SK-N-SH (cell line): ENCODE data around the gene KIAA0232. TPM values are rescaled to one million over a fixed set of nuclear protein-coding genes. Genes with fewer than 3 reads are reported as not detected.

Experiments
- CTCF ChIA-PET: fragments of 300-600, 350-600 bp; formaldehyde crosslinking; extraction: SDS; loops from one replicate; lab custom pipeline; 2021; lab: Yijun Ruan, JAX
- POLR2A ChIA-PET: fragments of 350-600 bp; sonication (Branson Sonifier 250); formaldehyde crosslinking; extraction: SDS; loops from one replicate; lab custom pipeline; 2020; ENCODE audit warnings: antibody characterized with exemption, inconsistent platforms; lab: Yijun Ruan, JAX
- DNase-seq: peaks from one replicate; pipeline ENCODE4 v3.0.0; 2012
- H2AFZ ChIP-seq: fragments of 200-600 bp; sonication (generic); 2 replicates; pipeline ENCODE4 v1.8.1; 2016; ENCODE audit warnings: antibody characterized with exemption, mild to moderate bottlenecking, low read depth
- H3F3A ChIP-seq: fragments of 200-600 bp; sonication (generic); replicated peaks from 2 replicates; pipeline ENCODE3; 2016; ENCODE audit warnings: antibody characterized with exemption, mild to moderate bottlenecking; ENCODE audit not compliant: insufficient read depth
- H3K27ac ChIP-seq, 2 experiments: fragments of 200-500 bp in 1 of 2; fragments of 200-600 bp in 1 of 2; sonication (Bioruptor generic) in 1 of 2; sonication (generic), shearing (Covaris generic) in 1 of 2; 2 replicates each; pipeline versions ENCODE4 v1.5.1 to v1.6.1; 2014 to 2016; ENCODE audit warnings: low read depth in 2 of 2, inconsistent platforms in 1 of 2, low read length in 1 of 2, mild to moderate bottlenecking in 1 of 2, mixed read lengths in 1 of 2
- H3K27me3 ChIP-seq: fragments of 200-600 bp; sonication (generic), shearing (Covaris generic); 2 replicates; pipeline ENCODE4 v1.6.1; 2016; ENCODE audit warnings: mixed run types; ENCODE audit not compliant: insufficient read depth
- H3K36me3 ChIP-seq, 2 experiments: fragments of 200-500 bp in 1 of 2; fragments of 200-600 bp in 1 of 2; sonication (Bioruptor generic) in 1 of 2; sonication (generic) in 1 of 2; replicated peaks in 1 of 2; 2 replicates each; pipeline versions ENCODE3 to v1.5.1; 2014 to 2016; ENCODE audit warnings: low read length in 1 of 2, mild to moderate bottlenecking in 1 of 2; ENCODE audit not compliant: insufficient read depth in 2 of 2, control insufficient read depth in 1 of 2
- H3K4me1 ChIP-seq, 2 experiments: fragments of 200-500 bp in 1 of 2; fragments of 200-600 bp in 1 of 2; sonication (Bioruptor generic) in 1 of 2; sonication (generic), shearing (Covaris generic) in 1 of 2; 2 replicates each; pipeline versions ENCODE4 v1.5.1 to v1.6.1; 2014 to 2016; ENCODE audit warnings: low read depth in 1 of 2, low read length in 1 of 2, mixed run types in 1 of 2; ENCODE audit not compliant: insufficient read depth in 2 of 2, control insufficient read depth in 1 of 2
- H3K4me2 ChIP-seq: fragments of 200-600 bp; sonication (generic), shearing (Covaris generic); 2 replicates; pipeline ENCODE4 v1.6.1; 2017; ENCODE audit warnings: mixed run types
- H3K4me3 ChIP-seq, 2 experiments: fragments of 200-500 bp in 1 of 2; fragments of 200-600 bp in 1 of 2; sonication (Bioruptor generic) in 1 of 2; sonication (generic), shearing (Covaris generic) in 1 of 2; 2 replicates each; pipeline versions ENCODE4 v1.5.1 to v1.8.1; 2014 to 2016; ENCODE audit warnings: low read depth in 2 of 2, inconsistent platforms in 1 of 2, low read length in 1 of 2, mild to moderate bottlenecking in 1 of 2, mixed read lengths in 1 of 2, moderate library complexity in 1 of 2
- H3K79me2 ChIP-seq: fragments of 200-600 bp; sonication (generic); 2 replicates; pipeline ENCODE4 v1.8.1; 2017; ENCODE audit warnings: mild to moderate bottlenecking; ENCODE audit not compliant: insufficient read depth
- H3K9ac ChIP-seq: fragments of 200-600 bp; sonication (generic); 2 replicates; pipeline ENCODE4 v1.6.1; 2017; ENCODE audit warnings: mixed run types
- H3K9me2 ChIP-seq: fragments of 200-600 bp; sonication (generic); 2 replicates; pipeline ENCODE4 v1.6.1; 2017; ENCODE audit warnings: mixed run types
- H3K9me3 ChIP-seq: fragments of 200-600 bp; sonication (generic); 2 replicates; pipeline ENCODE4 v1.6.1; 2017; ENCODE audit warnings: mixed run types, mild to moderate bottlenecking, moderate library complexity
- H4K20me1 ChIP-seq: fragments of 200-600 bp; sonication (generic); 2 replicates; pipeline ENCODE4 v1.6.1; 2017; ENCODE audit warnings: mild to moderate bottlenecking, mixed run types; ENCODE audit not compliant: insufficient read depth
- CHD2 ChIP-seq: fragments of 150-350 bp; IDR thresholded peaks from 2 replicates; pipeline ENCODE4 v1.6.1; 2018; ENCODE audit warnings: low read length; ENCODE audit not compliant: partially characterized antibody
- ELF1 ChIP-seq: IDR thresholded peaks from 2 replicates; pipeline ENCODE4 v1.4.0; 2012
- EZH2phosphoT487 ChIP-seq: fragments of 200-600 bp; sonication (generic); IDR thresholded peaks from 2 replicates; pipeline ENCODE4 v1.6.1; 2017; ENCODE audit warnings: low read depth, mixed run types, mild to moderate bottlenecking, antibody characterized with exemption, moderate library complexity, borderline replicate concordance
- FOSL2 ChIP-seq: IDR thresholded peaks from 2 replicates; pipeline ENCODE4 v1.4.0; 2012; ENCODE audit warnings: low read depth, mild to moderate bottlenecking, moderate library complexity, borderline replicate concordance
- FOXJ3 ChIP-seq: sonication (generic); formaldehyde crosslinking; IDR thresholded peaks from 2 replicates; pipeline ENCODE4 v1.5.1; 2020; ENCODE audit warnings: mild to moderate bottlenecking, missing genetic modification reagents
- FOXM1 ChIP-seq: IDR thresholded peaks from 2 replicates; pipeline ENCODE4 v1.4.0; 2012; ENCODE audit warnings: low read depth, mild to moderate bottlenecking
- MEF2A ChIP-seq: IDR thresholded peaks from 2 replicates; pipeline ENCODE4 v1.4.0; 2012; ENCODE audit warnings: low read depth, borderline replicate concordance
- MXI1 ChIP-seq: IDR thresholded peaks from 2 replicates; pipeline ENCODE4 v1.6.1; 2012; ENCODE audit warnings: mild to moderate bottlenecking, low read depth, low read length, improper control_type of control experiment
- NRF1 ChIP-seq: IDR thresholded peaks from 2 replicates; pipeline ENCODE4 v1.6.1; 2012; ENCODE audit warnings: low read depth, mild to moderate bottlenecking, low read length
- PBX3 ChIP-seq: IDR thresholded peaks from 2 replicates; pipeline ENCODE4; 2012
- POLR2AphosphoS5 ChIP-seq: IDR thresholded peaks from 2 replicates; pipeline ENCODE4 v1.6.1; 2012; ENCODE audit warnings: low read depth, low read length
- RAD21 ChIP-seq: IDR thresholded peaks from 2 replicates; pipeline ENCODE4 v1.6.1; 2012; ENCODE audit warnings: mild to moderate bottlenecking, low read length
- RCOR1 ChIP-seq: fragments of 150-350 bp; IDR thresholded peaks from 2 replicates; pipeline ENCODE4 v1.6.1; 2017; ENCODE audit warnings: antibody characterized with exemption, low read length
- RXRA ChIP-seq: IDR thresholded peaks from 2 replicates; pipeline ENCODE4 v1.4.0; 2012; ENCODE audit warnings: low read depth, mild to moderate bottlenecking, borderline replicate concordance
- SMC3 ChIP-seq: IDR thresholded peaks from 2 replicates; pipeline ENCODE4 v1.6.1; 2012; ENCODE audit warnings: low read depth, low read length, improper control_type of control experiment
- TAF1 ChIP-seq: IDR thresholded peaks from 2 replicates; pipeline ENCODE4 v1.6.1; 2012; ENCODE audit warnings: low read depth, mild to moderate bottlenecking, low read length, moderate library complexity, borderline replicate concordance
- TCF12 ChIP-seq: IDR thresholded peaks from 2 replicates; pipeline ENCODE4 v1.4.0; 2012
- YY1 ChIP-seq: IDR thresholded peaks from 2 replicates; pipeline ENCODE4 v1.4.0; 2012; ENCODE audit warnings: low read depth, mild to moderate bottlenecking
- WGBS: methylation state at CpG from one replicate; pipeline ENCODE4 v1.1.6; 2017; ENCODE audit warnings: low lambda C conversion rate; 5-methylcytosine and 5-hydroxymethylcytosine counted together
- polyA plus RNA-seq, 3 experiments: library from polyadenylated mRNA; depleted of rRNA; stranded (reverse); fragments of >200 nt; gene quantifications; 2 replicates each; pipeline ENCODE4 v1.2.3, GENCODE V29; 2012
- TF ChIP-seq, protein P1 (sequence below): IDR thresholded peaks from 2 replicates; pipeline ENCODE4 v1.4.0; 2012; ENCODE audit warnings: low read depth, borderline replicate concordance
- TF ChIP-seq, protein P2 (sequence below): fragments of 200-600 bp; sonication (generic); IDR thresholded peaks from 2 replicates; pipeline ENCODE4 v1.6.1; 2017; ENCODE audit warnings: antibody characterized with exemption, mild to moderate bottlenecking, moderate library complexity
- TF ChIP-seq, protein P3 (sequence below): IDR thresholded peaks from 2 replicates; pipeline ENCODE4 v1.4.0; 2012; ENCODE audit warnings: low read depth, borderline replicate concordance

KIAA0232 gene
- polyA plus RNA-seq, 1 of the 3 experiments (the other 2 are of a cell fraction), result 5.7 TPM

DNA sequence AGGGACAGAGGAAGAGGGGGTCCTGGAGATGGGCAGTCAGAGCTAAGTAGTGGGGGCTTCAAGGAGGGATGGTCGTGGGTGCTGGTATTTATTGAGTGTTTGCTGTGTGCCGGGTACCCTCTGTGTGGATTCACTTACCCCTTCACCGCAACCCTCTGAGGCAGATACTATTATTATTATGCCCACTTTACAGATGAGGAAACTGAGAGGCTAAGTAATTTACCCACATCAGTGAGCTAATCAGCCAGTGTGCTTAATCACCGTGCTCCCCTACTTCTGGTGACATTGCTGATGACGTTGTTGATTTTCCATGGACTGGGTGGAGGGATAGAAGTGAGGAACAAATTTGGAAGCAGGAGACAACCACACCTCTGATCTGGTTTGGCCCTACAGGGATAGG lies 4.1 kb upstream of the KIAA0232 start (continued):
- TF ChIP-seq, protein P1, sequence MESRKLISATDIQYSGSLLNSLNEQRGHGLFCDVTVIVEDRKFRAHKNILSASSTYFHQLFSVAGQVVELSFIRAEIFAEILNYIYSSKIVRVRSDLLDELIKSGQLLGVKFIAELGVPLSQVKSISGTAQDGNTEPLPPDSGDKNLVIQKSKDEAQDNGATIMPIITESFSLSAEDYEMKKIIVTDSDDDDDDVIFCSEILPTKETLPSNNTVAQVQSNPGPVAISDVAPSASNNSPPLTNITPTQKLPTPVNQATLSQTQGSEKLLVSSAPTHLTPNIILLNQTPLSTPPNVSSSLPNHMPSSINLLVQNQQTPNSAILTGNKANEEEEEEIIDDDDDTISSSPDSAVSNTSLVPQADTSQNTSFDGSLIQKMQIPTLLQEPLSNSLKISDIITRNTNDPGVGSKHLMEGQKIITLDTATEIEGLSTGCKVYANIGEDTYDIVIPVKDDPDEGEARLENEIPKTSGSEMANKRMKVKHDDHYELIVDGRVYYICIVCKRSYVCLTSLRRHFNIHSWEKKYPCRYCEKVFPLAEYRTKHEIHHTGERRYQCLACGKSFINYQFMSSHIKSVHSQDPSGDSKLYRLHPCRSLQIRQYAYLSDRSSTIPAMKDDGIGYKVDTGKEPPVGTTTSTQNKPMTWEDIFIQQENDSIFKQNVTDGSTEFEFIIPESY, result no peak
- TF ChIP-seq TCF12, result no peak
- TF ChIP-seq RXRA, result no peak
- no peak for TF ChIP-seq POLR2AphosphoS5

- Histone ChIP-seq H4K20me1 (peaks cover 14% of the 10 kb centered on the region), H3K4me2 (no peak overlapping the region), H3K36me3 (no peaks in the 10 kb centered on the region), H3K27ac (no peak overlapping the region), H3K4me3 (no peak overlapping the region), H3K9me2 (no peaks in the 10 kb centered on the region), H3K79me2 (peaks cover 19% of the 10 kb centered on the region), H3F3A (peaks cover 4% of the 10 kb centered on the region), H3K27me3 (peaks cover 6% of the 10 kb centered on the region; the same call in 1 of the 2 replicates), H2AFZ (no peak overlapping the region), H3K9ac (no peak overlapping the region), H3K9me3 (no peaks in the 10 kb centered on the region), H3K4me1 (peaks cover 0 to 9% of the 10 kb centered on the region in 2 experiments; a peak in 2 of 4 replicates)
- ChIA-PET CTCF (interaction anchor here (1.0 to 2.5 kb wide), 2 partner anchors 59 to 62 kb away, joined by 3 to 7 read pairs; no protein-coding TSS in a partner anchor), POLR2A (no interaction called here)
- TF ChIP-seq NRF1 (no peak), SMC3 (no peak), YY1 (no peak), EZH2phosphoT487 (no peak), RXRA (no peak), CHD2 (no peak), TAF1 (no peak), POLR2AphosphoS5 (no peak), MXI1 (no peak), MEF2A (no peak), FOXM1 (no peak), RAD21 (no peak), RCOR1 (no peak), FOXJ3 (no peak), PBX3 (no peak), ELF1 (no peak), FOSL2 (no peak)
- TF ChIP-seq, protein P2, sequence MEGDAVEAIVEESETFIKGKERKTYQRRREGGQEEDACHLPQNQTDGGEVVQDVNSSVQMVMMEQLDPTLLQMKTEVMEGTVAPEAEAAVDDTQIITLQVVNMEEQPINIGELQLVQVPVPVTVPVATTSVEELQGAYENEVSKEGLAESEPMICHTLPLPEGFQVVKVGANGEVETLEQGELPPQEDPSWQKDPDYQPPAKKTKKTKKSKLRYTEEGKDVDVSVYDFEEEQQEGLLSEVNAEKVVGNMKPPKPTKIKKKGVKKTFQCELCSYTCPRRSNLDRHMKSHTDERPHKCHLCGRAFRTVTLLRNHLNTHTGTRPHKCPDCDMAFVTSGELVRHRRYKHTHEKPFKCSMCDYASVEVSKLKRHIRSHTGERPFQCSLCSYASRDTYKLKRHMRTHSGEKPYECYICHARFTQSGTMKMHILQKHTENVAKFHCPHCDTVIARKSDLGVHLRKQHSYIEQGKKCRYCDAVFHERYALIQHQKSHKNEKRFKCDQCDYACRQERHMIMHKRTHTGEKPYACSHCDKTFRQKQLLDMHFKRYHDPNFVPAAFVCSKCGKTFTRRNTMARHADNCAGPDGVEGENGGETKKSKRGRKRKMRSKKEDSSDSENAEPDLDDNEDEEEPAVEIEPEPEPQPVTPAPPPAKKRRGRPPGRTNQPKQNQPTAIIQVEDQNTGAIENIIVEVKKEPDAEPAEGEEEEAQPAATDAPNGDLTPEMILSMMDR, result no peak
- TF ChIP-seq, protein P3, sequence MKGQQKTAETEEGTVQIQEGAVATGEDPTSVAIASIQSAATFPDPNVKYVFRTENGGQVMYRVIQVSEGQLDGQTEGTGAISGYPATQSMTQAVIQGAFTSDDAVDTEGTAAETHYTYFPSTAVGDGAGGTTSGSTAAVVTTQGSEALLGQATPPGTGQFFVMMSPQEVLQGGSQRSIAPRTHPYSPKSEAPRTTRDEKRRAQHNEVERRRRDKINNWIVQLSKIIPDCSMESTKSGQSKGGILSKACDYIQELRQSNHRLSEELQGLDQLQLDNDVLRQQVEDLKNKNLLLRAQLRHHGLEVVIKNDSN, result no peak
- TF ChIP-seq, protein P1, result no peak
- WGBS, result 78% methylated on average over 9 of the region's 17 CpGs
- no peak for DNase-seq
Observed at GRCh38 chr4:6779667-6780565, 2.6 kb upstream of the KIAA0232 start.
